Gastrocnemius medialis (tissue), 4 donors: ENCODE measurements around the gene CHRNA4.

ENCODE experiments used
- POLR2A ChIP-seq, 2 donors: fragments of 450-650 bp; IDR thresholded peaks; one replicate each; pipeline ENCODE4 v1.6.1; 2017; ENCODE audit warnings: antibody characterized with exemption in 2 of 2, mild to moderate bottlenecking in 2 of 2, moderate library complexity in 2 of 2
- TF ChIP-seq, protein P1 (sequence below), 5 experiments: fragments of 450-650 bp in 3 of 5; fragments of 200-600 bp in 2 of 5; sonication (generic) in 2 of 5; IDR thresholded peaks in 4 of 5; conservative IDR thresholded peaks in 1 of 5; 1 replicate in 4 of 5; 2 replicates in 1 of 5; pipeline ENCODE4 v1.5.1; 2016 to 2019; ENCODE audit warnings: antibody characterized with exemption in 5 of 5, mild to moderate bottlenecking in 3 of 5, moderate library complexity in 3 of 5

DNA sequence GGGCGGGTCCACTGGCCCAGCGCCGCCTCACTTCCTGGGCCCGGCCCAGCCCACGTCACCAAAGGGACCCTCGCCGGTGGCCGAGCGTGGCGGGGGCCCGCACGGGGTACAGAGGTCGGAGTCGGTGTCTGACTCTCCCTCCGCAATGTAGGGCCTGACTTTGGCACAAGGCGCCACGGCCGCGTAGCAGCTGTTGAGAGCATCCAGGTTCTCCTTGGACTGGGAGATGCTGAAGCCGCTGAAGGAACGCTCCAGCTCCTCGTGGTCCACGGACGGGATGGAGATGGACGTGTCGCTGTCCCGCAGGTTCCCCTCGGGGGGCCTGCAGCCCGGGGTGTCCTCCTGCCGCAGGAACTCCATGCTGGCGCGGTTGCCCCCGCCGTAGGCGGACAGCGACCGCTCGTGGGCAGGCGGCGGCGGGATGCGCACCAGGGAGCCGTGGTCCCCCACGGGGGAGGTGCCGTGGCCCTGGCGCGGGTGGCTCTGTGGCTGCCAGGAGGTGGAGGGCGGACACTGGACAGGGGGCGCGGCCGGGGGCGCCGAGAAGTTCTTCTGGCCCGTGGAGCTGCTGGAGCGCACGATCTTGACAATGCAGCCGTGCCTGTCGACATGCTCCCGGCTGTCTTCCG is 45.6 kb upstream of the CHRNA4 start:
- TF ChIP-seq, protein P1, sequence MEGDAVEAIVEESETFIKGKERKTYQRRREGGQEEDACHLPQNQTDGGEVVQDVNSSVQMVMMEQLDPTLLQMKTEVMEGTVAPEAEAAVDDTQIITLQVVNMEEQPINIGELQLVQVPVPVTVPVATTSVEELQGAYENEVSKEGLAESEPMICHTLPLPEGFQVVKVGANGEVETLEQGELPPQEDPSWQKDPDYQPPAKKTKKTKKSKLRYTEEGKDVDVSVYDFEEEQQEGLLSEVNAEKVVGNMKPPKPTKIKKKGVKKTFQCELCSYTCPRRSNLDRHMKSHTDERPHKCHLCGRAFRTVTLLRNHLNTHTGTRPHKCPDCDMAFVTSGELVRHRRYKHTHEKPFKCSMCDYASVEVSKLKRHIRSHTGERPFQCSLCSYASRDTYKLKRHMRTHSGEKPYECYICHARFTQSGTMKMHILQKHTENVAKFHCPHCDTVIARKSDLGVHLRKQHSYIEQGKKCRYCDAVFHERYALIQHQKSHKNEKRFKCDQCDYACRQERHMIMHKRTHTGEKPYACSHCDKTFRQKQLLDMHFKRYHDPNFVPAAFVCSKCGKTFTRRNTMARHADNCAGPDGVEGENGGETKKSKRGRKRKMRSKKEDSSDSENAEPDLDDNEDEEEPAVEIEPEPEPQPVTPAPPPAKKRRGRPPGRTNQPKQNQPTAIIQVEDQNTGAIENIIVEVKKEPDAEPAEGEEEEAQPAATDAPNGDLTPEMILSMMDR (IDR thresholded peaks at IDR 0.05 in 4 of 5, conservative IDR thresholded peaks at IDR 0.05 in 1 of 5) = no peak
- TF ChIP-seq POLR2A (IDR thresholded peaks at IDR 0.05) = no peak
